Cardiac muscle cell (in vitro differentiated cells and primary cell): ENCODE measurements around the gene ALX3. TPM values are rescaled to one million over a fixed set of nuclear protein-coding genes. Genes with fewer than 3 reads are reported as not detected.

Source experiments
- DNase-seq, 2 donors: peaks; one replicate each; pipeline versions ENCODE4 v3.0.0 to v3.0.0-alpha.2; 2010 to 2017; ENCODE audit warnings: low read depth in 1 of 2, low spot score in 1 of 2
- H3K27ac ChIP-seq: fragments of 200-600 bp; sonication (generic); 2 replicates; pipeline ENCODE4 v1.5.1; 2016
- H3K27me3 ChIP-seq: fragments of 200-600 bp; sonication (generic); 2 replicates; pipeline ENCODE4 v1.6.0; 2016; ENCODE audit warnings: control low read depth
- H3K36me3 ChIP-seq: fragments of 200-600 bp; sonication (generic); 2 replicates; pipeline ENCODE4 v1.5.1; 2016; ENCODE audit warnings: control low read depth
- H3K4me1 ChIP-seq: fragments of 200-600 bp; sonication (generic); 2 replicates; pipeline ENCODE4 v1.8.1; 2017; ENCODE audit warnings: low read depth, mild to moderate bottlenecking, mixed run types
- H3K4me3 ChIP-seq: fragments of 200-600 bp; sonication (generic); 2 replicates; pipeline ENCODE4 v1.5.1; 2016; ENCODE audit warnings: mild to moderate bottlenecking
- H3K9me3 ChIP-seq: fragments of 200-600 bp; sonication (generic); 2 replicates; pipeline ENCODE4 v1.5.1; 2017; ENCODE audit warnings: low read depth, mild to moderate bottlenecking, control low read depth
- polyA plus RNA-seq: library from polyadenylated mRNA; unstranded; fragments of >200 nt; fragmentation: Nextera tagmentation; extraction: Ambion mirVana; gene quantifications from 2 replicates; pipeline ENCODE4 v1.2.1, GENCODE V29; 2016
- total RNA-seq: library from RNA; depleted of rRNA; stranded (reverse); fragments of >200 nt; gene quantifications from 2 replicates; pipeline ENCODE4 v1.2.3, GENCODE V29; 2016
- TF ChIP-seq, protein P1 (sequence below): IDR thresholded peaks from 2 replicates; pipeline ENCODE4 v1.5.1; 2012; ENCODE audit warnings: low read depth, mild to moderate bottlenecking, low read length

The ALX3 gene
- total and polyA plus RNA-seq, 2 experiments from 2014 or later = 1.1 TPM; not detected in 1

DNA sequence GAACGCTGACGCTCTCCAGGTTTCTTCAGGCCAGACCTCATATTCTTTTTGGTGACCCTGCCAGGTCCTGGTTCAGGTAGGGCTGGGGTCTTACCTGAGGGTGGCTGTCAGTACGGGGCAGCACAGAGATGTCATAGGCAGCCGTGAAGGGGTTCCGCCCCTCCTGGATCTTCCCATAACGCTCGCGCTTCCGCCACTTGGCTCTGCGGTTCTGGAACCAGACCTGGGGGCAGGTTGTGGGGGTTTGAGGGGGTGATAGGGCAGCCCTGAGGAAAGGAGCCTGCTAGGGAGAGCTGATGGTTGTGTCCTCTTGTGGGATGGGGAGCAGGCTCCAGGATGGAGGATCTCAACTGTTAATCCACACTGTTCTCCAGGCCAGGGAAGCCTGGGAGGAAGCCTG is 9.1 kb downstream of the ALX3 start:
- peaks cover 10% of the 10 kb centered on the region for H3K36me3 ChIP-seq
- H3K4me3 ChIP-seq = no peak overlapping the region
- no peaks in the 10 kb centered on the region for H3K9me3 ChIP-seq
- peaks cover 17% of the 10 kb centered on the region for H3K27me3 ChIP-seq
- H3K4me1 ChIP-seq = no peaks in the 10 kb centered on the region
- no peak for DNase-seq
- TF ChIP-seq, protein P1, sequence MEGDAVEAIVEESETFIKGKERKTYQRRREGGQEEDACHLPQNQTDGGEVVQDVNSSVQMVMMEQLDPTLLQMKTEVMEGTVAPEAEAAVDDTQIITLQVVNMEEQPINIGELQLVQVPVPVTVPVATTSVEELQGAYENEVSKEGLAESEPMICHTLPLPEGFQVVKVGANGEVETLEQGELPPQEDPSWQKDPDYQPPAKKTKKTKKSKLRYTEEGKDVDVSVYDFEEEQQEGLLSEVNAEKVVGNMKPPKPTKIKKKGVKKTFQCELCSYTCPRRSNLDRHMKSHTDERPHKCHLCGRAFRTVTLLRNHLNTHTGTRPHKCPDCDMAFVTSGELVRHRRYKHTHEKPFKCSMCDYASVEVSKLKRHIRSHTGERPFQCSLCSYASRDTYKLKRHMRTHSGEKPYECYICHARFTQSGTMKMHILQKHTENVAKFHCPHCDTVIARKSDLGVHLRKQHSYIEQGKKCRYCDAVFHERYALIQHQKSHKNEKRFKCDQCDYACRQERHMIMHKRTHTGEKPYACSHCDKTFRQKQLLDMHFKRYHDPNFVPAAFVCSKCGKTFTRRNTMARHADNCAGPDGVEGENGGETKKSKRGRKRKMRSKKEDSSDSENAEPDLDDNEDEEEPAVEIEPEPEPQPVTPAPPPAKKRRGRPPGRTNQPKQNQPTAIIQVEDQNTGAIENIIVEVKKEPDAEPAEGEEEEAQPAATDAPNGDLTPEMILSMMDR = no peak
- no peak overlapping the region for H3K27ac ChIP-seq

DNA sequence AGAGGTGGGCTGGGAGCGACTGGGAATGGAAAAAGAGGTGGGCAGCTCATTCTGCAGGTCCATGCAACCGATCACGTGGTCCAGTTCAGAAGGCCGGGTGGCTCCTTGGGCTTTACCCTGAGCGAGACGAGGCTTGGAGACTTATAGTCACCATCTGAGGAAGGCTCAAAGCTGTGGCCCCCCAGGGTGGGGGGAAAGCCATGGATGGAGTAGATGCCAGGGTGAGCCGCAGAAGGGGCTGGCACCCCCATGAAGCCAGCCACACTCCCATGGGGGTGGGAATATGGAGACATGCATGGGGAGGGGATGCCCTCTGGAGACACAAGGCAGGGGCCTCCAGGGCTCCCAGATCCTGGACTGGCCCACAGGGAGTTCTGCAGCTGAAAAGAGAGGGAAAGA is 9.8 kb downstream of the ALX3 start:
- H3K27ac ChIP-seq = no peak overlapping the region
- H3K36me3 ChIP-seq = peaks cover 16% of the 10 kb centered on the region

DNA sequence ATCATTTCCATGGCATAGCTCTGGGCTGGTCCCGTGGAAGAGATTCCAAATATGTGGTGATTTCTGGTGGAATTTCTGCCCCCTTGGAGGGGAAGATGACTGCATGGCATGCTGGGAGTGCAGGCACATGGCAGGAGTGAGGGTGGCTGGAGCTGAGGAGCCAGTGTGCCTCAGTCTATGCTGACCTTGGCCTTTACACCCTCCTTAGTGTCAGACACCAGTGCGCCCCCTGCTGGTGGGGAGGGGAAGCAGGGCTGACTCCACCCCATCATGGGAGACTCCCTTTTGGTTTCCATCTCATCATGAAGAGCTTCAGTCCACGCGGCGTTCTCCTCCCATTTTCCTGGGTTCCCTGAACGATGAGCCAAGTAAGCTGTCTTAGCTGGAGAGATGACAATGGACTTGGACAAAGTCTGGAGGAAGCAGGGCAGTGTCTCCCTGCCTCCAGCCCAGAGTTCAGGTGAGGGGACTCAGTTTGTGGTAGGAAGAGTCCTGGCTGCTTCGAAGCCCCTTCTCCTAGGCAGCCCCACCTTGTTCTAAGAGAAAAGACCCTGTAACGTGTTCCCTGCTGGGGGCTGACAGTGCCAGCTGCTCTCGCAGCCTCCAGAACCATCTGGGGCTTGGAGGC is 10.3 kb downstream of the ALX3 start:
- DNase-seq = peak; percentile 38 to 44
- H3K36me3 ChIP-seq = peaks cover 21% of the 10 kb centered on the region
- no peak overlapping the region for H3K27ac ChIP-seq
- H3K9me3 ChIP-seq = no peaks in the 10 kb centered on the region
- H3K4me1 ChIP-seq = no peaks in the 10 kb centered on the region
- TF ChIP-seq, protein P1 = peak; percentile 75
- no peak overlapping the region for H3K4me3 ChIP-seq
- peaks cover 5% of the 10 kb centered on the region for H3K27me3 ChIP-seq

More for the DNA sequence above, 9.8 kb downstream of the ALX3 start:
- H3K9me3 ChIP-seq = no peaks in the 10 kb centered on the region
- TF ChIP-seq, protein P1 = no peak
- peaks cover 10% of the 10 kb centered on the region for H3K27me3 ChIP-seq
- no peaks in the 10 kb centered on the region for H3K4me1 ChIP-seq
- no peak for DNase-seq
- no peak overlapping the region for H3K4me3 ChIP-seq

DNA sequence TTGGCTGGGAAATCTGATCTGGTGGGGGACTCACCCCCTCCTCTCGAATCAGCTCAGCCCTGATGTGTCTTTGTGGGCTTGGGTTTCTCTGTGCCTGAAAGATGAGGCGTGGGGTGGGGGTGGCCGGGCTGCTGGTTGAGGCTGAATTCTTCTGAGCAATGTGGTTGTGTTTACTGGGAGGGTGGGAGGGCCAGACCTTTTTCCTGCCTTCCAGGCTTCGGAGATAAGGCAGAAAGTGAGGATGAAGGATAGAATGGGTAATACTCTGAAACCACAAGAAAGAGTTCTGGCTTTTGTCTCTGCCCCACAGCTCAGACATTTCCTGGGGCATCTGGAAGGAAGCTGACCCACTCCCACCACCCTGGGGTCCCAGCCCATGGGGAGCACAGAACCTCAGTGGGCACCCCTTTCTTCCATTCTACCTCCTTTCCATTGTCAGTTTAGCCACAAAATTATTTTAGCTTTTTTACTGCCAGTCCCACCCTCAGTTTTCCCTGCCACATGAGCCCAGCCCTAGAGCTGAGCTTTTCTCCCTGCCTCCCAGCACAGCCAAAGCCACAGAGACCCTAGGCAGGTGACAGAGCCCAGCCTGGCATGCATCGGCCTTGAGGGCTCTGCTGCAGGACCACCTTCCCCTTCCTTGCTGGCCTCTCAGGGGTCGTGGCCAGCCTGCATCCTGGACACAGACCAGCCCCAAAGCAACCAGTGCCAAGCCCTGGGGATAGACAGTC is 11.2 kb downstream of the ALX3 start:
- H3K36me3 ChIP-seq = peaks cover 30% of the 10 kb centered on the region
- no peaks in the 10 kb centered on the region for H3K27me3 ChIP-seq
- TF ChIP-seq, protein P1 = no peak
- peak overlapping the region; percentile 51 for H3K27ac ChIP-seq
- no peaks in the 10 kb centered on the region for H3K4me1 ChIP-seq
- H3K4me3 ChIP-seq = no peak overlapping the region
- DNase-seq = peak in 1 of 2 donors; percentile 49
- no peaks in the 10 kb centered on the region for H3K9me3 ChIP-seq

DNA sequence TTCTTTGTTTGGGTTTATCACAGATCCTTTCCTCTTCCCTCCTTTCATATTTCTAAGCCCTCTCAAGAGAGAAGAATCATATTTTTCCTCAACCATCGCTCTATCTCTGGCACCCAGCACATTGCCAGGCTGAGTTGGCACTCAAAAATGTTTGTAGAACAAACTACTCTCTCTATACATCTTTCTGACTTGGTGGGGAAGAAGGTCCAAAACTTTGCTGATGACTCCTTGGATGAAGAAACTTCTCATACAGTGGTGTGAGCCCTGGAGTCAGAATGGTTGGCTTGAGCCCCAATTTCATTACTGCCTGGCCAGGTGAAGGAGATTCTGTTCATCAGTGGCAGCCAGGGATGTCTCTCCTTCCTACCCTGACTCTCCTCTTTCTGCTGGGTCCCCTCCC is 11.9 kb downstream of the ALX3 start:
- Histone ChIP-seq H3K4me1 (no peaks in the 10 kb centered on the region), H3K36me3 (peaks cover 31% of the 10 kb centered on the region), H3K9me3 (no peaks in the 10 kb centered on the region), H3K27me3 (no peaks in the 10 kb centered on the region), H3K4me3 (no peak overlapping the region), H3K27ac (peak overlapping the region; percentile 51)
- DNase-seq = no peak
- TF ChIP-seq, protein P1 = no peak
